GM21576 (cell line): Measurements from ENCODE around the gene TYROBP.
"Not testable (repeated sequence)": the region's sequence is repeated elsewhere in the genome, so short reads cannot be mapped to it uniquely, and the experiment has no call there.

Experiments used
- ATAC-seq: cut with Tn5 transposase; IDR thresholded peaks from one replicate; pipeline ENCODE4 v1.9.1; 2021; ENCODE audit warnings: mild to moderate bottlenecking, moderate library complexity; ENCODE audit not compliant: unreplicated experiment

Gene TYROBP

GRCh38 chr19:35932291-35932936 lies 24.3 kb upstream of the TYROBP start:
- no peak for ATAC-seq

GRCh38 chr19:35931874-35932202 lies 23.7 kb upstream of the TYROBP start:
- no peak for ATAC-seq

GRCh38 chr19:35931161-35931873 lies 23.2 kb upstream of the TYROBP start:
- ATAC-seq: peak; percentile 92

GRCh38 chr19:35929876-35930275 lies 21.8 kb upstream of the TYROBP start:
- no peak for ATAC-seq

GRCh38 chr19:35928507-35928906 lies 20.4 kb upstream of the TYROBP start:
- ATAC-seq: no peak

- ATAC-seq: no peak
Observed at GRCh38 chr19:35925501-35925900, 17.4 kb upstream of the TYROBP start.

- no peak for ATAC-seq
Observed at GRCh38 chr19:35921012-35921411, 12.9 kb upstream of the TYROBP start.

- ATAC-seq: no peak
Observed at GRCh38 chr19:35919306-35919705, 11.2 kb upstream of the TYROBP start.

- ATAC-seq: no peak
Observed at GRCh38 chr19:35915443-35915842, 7.3 kb upstream of the TYROBP start.

GRCh38 chr19:35913589-35913988 lies 5.5 kb upstream of the TYROBP start:
- ATAC-seq: no peak

- no peak for ATAC-seq
Observed at GRCh38 chr19:35911790-35912189, 3.7 kb upstream of the TYROBP start.

- ATAC-seq: no peak
Observed at GRCh38 chr19:35911173-35911572, 3.1 kb upstream of the TYROBP start.

GRCh38 chr19:35910355-35910754 lies 2.3 kb upstream of the TYROBP start:
- ATAC-seq: not testable (repeated sequence)

GRCh38 chr19:35909684-35910035 lies 1.6 kb upstream of the TYROBP start:
- no peak for ATAC-seq

- ATAC-seq: no peak
Observed at GRCh38 chr19:35908973-35909683, 1.0 kb upstream of the TYROBP start.

- ATAC-seq: no peak
Observed at GRCh38 chr19:35907377-35907745, 734 bp downstream of the TYROBP start.

- no peak for ATAC-seq
Observed at GRCh38 chr19:35905178-35905727, 2.8 kb downstream of the TYROBP start.

- ATAC-seq: no peak
Observed at GRCh38 chr19:35904311-35905068, 3.6 kb downstream of the TYROBP start.

- peak; percentile 31 for ATAC-seq
Observed at GRCh38 chr19:35903550-35904179, 4.4 kb downstream of the TYROBP start.

- ATAC-seq: no peak
Observed at GRCh38 chr19:35902870-35903475, 5.1 kb downstream of the TYROBP start.
